GM23338 (cell line): ENCODE data around the gene JAKMIP3. TPM values are rescaled to one million over a fixed set of nuclear protein-coding genes. Genes with fewer than 3 reads are reported as not detected.

Experiments used
- ATAC-seq: fragments of 200-7000 bp; cut with Tn5 transposase; 3 replicates; pipeline ENCODE4 v1.9.1; 2020
- DNase-seq: peaks from one replicate; pipeline ENCODE4 v3.0.0-alpha.2; 2015; ENCODE audit warnings: low spot score
- H2AFZ ChIP-seq: fragments of 200-600 bp; sonication (generic); 2 replicates; pipeline ENCODE4 v1.8.0; 2016; ENCODE audit warnings: antibody characterized with exemption, mild to moderate bottlenecking, moderate library complexity
- H3F3A ChIP-seq: fragments of 200-600 bp; sonication (generic); replicated peaks from 2 replicates; pipeline ENCODE4 v1.8.0; 2017; ENCODE audit warnings: antibody characterized with exemption, mixed run types, low read depth
- H3K27ac ChIP-seq: fragments of 200-600 bp; sonication (generic); 2 replicates; pipeline ENCODE4 v1.6.1; 2016; ENCODE audit warnings: low read depth
- H3K27me3 ChIP-seq: fragments of 200-600 bp; sonication (generic); 2 replicates; pipeline ENCODE4 v1.8.0; 2016; ENCODE audit warnings: mild to moderate bottlenecking, mixed run types, moderate library complexity; ENCODE audit not compliant: insufficient read depth
- H3K36me3 ChIP-seq: fragments of 200-600 bp; sonication (generic); 2 replicates; pipeline ENCODE4 v1.8.0; 2016; ENCODE audit warnings: mild to moderate bottlenecking; ENCODE audit not compliant: insufficient read depth
- H3K4me1 ChIP-seq: fragments of 200-600 bp; sonication (generic); 2 replicates; pipeline ENCODE4 v1.8.0; 2016; ENCODE audit warnings: mild to moderate bottlenecking, moderate library complexity; ENCODE audit not compliant: insufficient read depth
- H3K4me2 ChIP-seq: fragments of 200-600 bp; sonication (generic); 2 replicates; pipeline ENCODE4 v1.7.1; 2017; ENCODE audit warnings: mixed run types
- H3K4me3 ChIP-seq: fragments of 200-600 bp; sonication (generic); 2 replicates; pipeline ENCODE4 v1.6.1; 2016; ENCODE audit warnings: mixed run types
- H3K79me2 ChIP-seq: fragments of 200-600 bp; sonication (generic); replicated peaks from 2 replicates; pipeline ENCODE4 v1.8.0; 2017; ENCODE audit warnings: mild to moderate bottlenecking; ENCODE audit not compliant: insufficient read depth
- H3K9me2 ChIP-seq: fragments of 200-600 bp; sonication (generic); 2 replicates; pipeline ENCODE4 v1.8.0; 2017; ENCODE audit not compliant: insufficient read depth
- H4K20me1 ChIP-seq: fragments of 200-600 bp; sonication (generic); replicated peaks from 2 replicates; pipeline ENCODE4 v1.8.0; 2017; ENCODE audit warnings: mild to moderate bottlenecking; ENCODE audit not compliant: insufficient read depth
- H3K27ac Mint-ChIP-seq: 2 replicates; pipeline ENCODE4 v1.8.0; 2020; ENCODE audit warnings: inconsistent platforms, mild to moderate bottlenecking, moderate library complexity, mixed read lengths
- H3K27me3 Mint-ChIP-seq: 3 replicates; pipeline ENCODE4 v1.8.0; 2022; ENCODE audit warnings: low read depth, mild to moderate bottlenecking, moderate library complexity, mixed read lengths, inconsistent platforms; ENCODE audit not compliant: insufficient read depth, poor library complexity
- H3K36me3 Mint-ChIP-seq: 3 replicates; pipeline ENCODE4 v1.8.0; 2021; ENCODE audit warnings: low read depth, mild to moderate bottlenecking, inconsistent platforms, moderate library complexity, mixed read lengths
- H3K4me1 Mint-ChIP-seq: 3 replicates; pipeline ENCODE4 v1.8.0; 2020; ENCODE audit warnings: mild to moderate bottlenecking, inconsistent platforms, mixed read lengths
- H3K4me3 Mint-ChIP-seq: 3 replicates; pipeline ENCODE4 v1.8.0; 2021; ENCODE audit warnings: moderate library complexity, mild to moderate bottlenecking, inconsistent platforms, mixed read lengths
- H3K9me3 Mint-ChIP-seq: 3 replicates; pipeline ENCODE4 v1.8.0; 2020; ENCODE audit warnings: moderate library complexity, mild to moderate bottlenecking, inconsistent platforms, mixed read lengths
- CREB1 ChIP-seq: fragments of 250-450 bp; sonication (Bioruptor Pico); IDR thresholded peaks from 2 replicates; pipeline ENCODE4 v1.5.0; 2020; ENCODE audit warnings: low read depth, mild to moderate bottlenecking, moderate library complexity
- EZH2 ChIP-seq: fragments of 200-600 bp; sonication (generic); IDR thresholded peaks from one replicate; pipeline ENCODE4 v1.8.0; 2017; ENCODE audit warnings: antibody characterized with exemption, mild to moderate bottlenecking, low read depth; ENCODE audit not compliant: unreplicated experiment
- EZH2phosphoT487 ChIP-seq: fragments of 200-600 bp; sonication (generic); IDR thresholded peaks from one replicate; pipeline ENCODE4 v1.8.1; 2018; ENCODE audit warnings: antibody characterized with exemption; ENCODE audit not compliant: unreplicated experiment
- JUNB ChIP-seq: IDR thresholded peaks from one replicate; pipeline ENCODE4 v1.6.1; 2016; ENCODE audit warnings: antibody characterized with exemption; ENCODE audit not compliant: unreplicated experiment
- POLR2AphosphoS5 ChIP-seq: IDR thresholded peaks from 2 replicates; pipeline ENCODE4 v1.6.1; 2016; ENCODE audit warnings: antibody characterized with exemption, low read depth
- STAT1 ChIP-seq: IDR thresholded peaks from one replicate; pipeline ENCODE4 v1.6.1; 2016; ENCODE audit warnings: antibody characterized with exemption; ENCODE audit not compliant: unreplicated experiment
- ZNF114 ChIP-seq: fragments of 250-450 bp; sonication (Bioruptor Pico); IDR thresholded peaks from 2 replicates; pipeline ENCODE4 v1.5.0; 2020; ENCODE audit warnings: mild to moderate bottlenecking, moderate library complexity
- ZNF331 ChIP-seq: fragments of 250-450 bp; sonication (Bioruptor Pico); IDR thresholded peaks from 2 replicates; pipeline ENCODE4 v1.5.0; 2020; ENCODE audit warnings: low read depth, mild to moderate bottlenecking, moderate library complexity
- polyA plus RNA-seq: library from polyadenylated mRNA; unstranded; fragments of >200 nt; fragmentation: Nextera tagmentation; extraction: Ambion mirVana; gene quantifications from 2 replicates; pipeline ENCODE4 v1.2.1, GENCODE V29; 2016
- total RNA-seq: library from RNA; depleted of rRNA; stranded (reverse); fragments of >200 nt; shearing (Covaris generic); gene quantifications from 2 replicates; pipeline ENCODE4 v1.2.3, GENCODE V29; 2014
- TF ChIP-seq, protein P1 (sequence below): fragments of 250-450 bp; sonication (Bioruptor Pico); IDR thresholded peaks from 2 replicates; pipeline ENCODE4 v1.5.0; 2020; ENCODE audit warnings: mild to moderate bottlenecking, moderate library complexity
- TF ChIP-seq, protein P2 (sequence below): IDR thresholded peaks from one replicate; pipeline ENCODE4 v1.6.1; 2018; ENCODE audit warnings: antibody characterized with exemption; ENCODE audit not compliant: unreplicated experiment
- TF ChIP-seq, protein P3 (sequence below): IDR thresholded peaks from 2 replicates; pipeline ENCODE4 v1.6.1; 2016; ENCODE audit warnings: antibody characterized with exemption

The JAKMIP3 gene
- total and polyA plus RNA-seq, 2 experiments from 2014 or later: 0.87 to 1.2 TPM

DNA sequence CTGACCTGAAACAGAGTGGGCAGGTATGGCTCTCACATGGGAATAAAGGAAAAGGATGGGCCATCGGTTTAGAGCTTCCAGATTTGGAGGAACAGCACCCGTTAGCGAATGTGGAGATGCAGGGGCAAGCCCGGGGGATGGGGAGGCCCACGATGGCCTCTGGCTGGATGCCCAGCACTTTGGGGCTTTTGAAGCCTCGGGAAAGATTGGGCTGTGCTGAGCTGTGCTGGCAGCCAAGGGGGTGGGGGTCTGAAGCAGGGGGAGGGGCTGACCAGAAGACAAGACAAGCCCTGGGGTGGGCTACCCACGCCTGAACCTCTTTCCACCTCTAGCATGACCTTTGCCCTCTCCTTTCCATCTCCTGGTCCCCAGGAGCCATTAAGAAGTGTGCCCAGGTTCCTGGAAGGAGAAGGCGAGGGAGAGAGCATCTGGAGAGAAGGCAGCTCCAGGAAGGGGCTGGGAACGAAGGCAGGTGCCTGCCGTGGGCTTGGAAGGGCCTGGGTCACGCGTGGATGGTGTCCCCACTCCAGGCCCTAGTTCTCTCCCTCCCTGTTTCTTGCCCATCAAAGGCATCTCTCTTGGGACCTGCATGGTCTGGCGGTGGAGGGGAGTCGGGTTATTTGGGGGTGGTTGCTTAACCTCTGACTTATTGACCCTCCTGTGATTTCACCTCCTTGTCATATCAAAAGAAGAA, 39.7 kb downstream of the JAKMIP3 start:
- Mint-ChIP-seq H3K4me1 (no peaks in the 10 kb centered on the region; the same call in 2 of the 3 replicates), H3K27ac (no peak overlapping the region), H3K36me3 (no peaks in the 10 kb centered on the region), H3K9me3 (no peaks in the 10 kb centered on the region), H3K4me3 (no peak overlapping the region), H3K27me3 (peaks cover 6% of the 10 kb centered on the region)
- DNase-seq: no peak
- H3K9me2 ChIP-seq: no peaks in the 10 kb centered on the region
- H3K4me3 ChIP-seq: no peak overlapping the region
- H3K36me3 ChIP-seq: no peaks in the 10 kb centered on the region
- no peak overlapping the region for H3K27ac ChIP-seq
- TF ChIP-seq POLR2AphosphoS5 (no peak), STAT1 (no peak), EZH2phosphoT487 (no peak), ZNF114 (CRISPR knock-in tag) (no peak)
- H2AFZ ChIP-seq: no peak overlapping the region
- ATAC-seq: no peak
- H3K79me2 ChIP-seq: no peaks in the 10 kb centered on the region
- no peak overlapping the region for H3K4me2 ChIP-seq
- H3K27me3 ChIP-seq: no peaks in the 10 kb centered on the region
- H3K4me1 ChIP-seq: no peaks in the 10 kb centered on the region
- H4K20me1 ChIP-seq: no peaks in the 10 kb centered on the region
- H3F3A ChIP-seq: no peaks in the 10 kb centered on the region

GRCh38 chr10:132106431-132106830, 40.7 kb downstream of the JAKMIP3 start:
- H3K36me3 Mint-ChIP-seq: no peaks in the 10 kb centered on the region
- Histone ChIP-seq H3K4me2 (no peak overlapping the region), H3K27me3 (no peaks in the 10 kb centered on the region), H3K36me3 (no peaks in the 10 kb centered on the region), H3K9me2 (no peaks in the 10 kb centered on the region), H3K27ac (no peak overlapping the region), H3K79me2 (no peaks in the 10 kb centered on the region), H2AFZ (no peak overlapping the region), H3K4me3 (no peak overlapping the region), H3F3A (no peaks in the 10 kb centered on the region), H3K4me1 (no peaks in the 10 kb centered on the region), H4K20me1 (no peaks in the 10 kb centered on the region)
- ATAC-seq (no peak), DNase-seq (no peak)
- no peaks in the 10 kb centered on the region; the same call in 2 of the 3 replicates for H3K4me1 Mint-ChIP-seq
- peaks cover 2% of the 10 kb centered on the region for H3K27me3 Mint-ChIP-seq
- no peak overlapping the region for H3K4me3 Mint-ChIP-seq
- H3K27ac Mint-ChIP-seq: no peak overlapping the region
- H3K9me3 Mint-ChIP-seq: no peaks in the 10 kb centered on the region
- TF ChIP-seq CREB1 (CRISPR knock-in tag): no peak
- TF ChIP-seq ZNF114 (CRISPR knock-in tag): no peak
- TF ChIP-seq, protein P1, sequence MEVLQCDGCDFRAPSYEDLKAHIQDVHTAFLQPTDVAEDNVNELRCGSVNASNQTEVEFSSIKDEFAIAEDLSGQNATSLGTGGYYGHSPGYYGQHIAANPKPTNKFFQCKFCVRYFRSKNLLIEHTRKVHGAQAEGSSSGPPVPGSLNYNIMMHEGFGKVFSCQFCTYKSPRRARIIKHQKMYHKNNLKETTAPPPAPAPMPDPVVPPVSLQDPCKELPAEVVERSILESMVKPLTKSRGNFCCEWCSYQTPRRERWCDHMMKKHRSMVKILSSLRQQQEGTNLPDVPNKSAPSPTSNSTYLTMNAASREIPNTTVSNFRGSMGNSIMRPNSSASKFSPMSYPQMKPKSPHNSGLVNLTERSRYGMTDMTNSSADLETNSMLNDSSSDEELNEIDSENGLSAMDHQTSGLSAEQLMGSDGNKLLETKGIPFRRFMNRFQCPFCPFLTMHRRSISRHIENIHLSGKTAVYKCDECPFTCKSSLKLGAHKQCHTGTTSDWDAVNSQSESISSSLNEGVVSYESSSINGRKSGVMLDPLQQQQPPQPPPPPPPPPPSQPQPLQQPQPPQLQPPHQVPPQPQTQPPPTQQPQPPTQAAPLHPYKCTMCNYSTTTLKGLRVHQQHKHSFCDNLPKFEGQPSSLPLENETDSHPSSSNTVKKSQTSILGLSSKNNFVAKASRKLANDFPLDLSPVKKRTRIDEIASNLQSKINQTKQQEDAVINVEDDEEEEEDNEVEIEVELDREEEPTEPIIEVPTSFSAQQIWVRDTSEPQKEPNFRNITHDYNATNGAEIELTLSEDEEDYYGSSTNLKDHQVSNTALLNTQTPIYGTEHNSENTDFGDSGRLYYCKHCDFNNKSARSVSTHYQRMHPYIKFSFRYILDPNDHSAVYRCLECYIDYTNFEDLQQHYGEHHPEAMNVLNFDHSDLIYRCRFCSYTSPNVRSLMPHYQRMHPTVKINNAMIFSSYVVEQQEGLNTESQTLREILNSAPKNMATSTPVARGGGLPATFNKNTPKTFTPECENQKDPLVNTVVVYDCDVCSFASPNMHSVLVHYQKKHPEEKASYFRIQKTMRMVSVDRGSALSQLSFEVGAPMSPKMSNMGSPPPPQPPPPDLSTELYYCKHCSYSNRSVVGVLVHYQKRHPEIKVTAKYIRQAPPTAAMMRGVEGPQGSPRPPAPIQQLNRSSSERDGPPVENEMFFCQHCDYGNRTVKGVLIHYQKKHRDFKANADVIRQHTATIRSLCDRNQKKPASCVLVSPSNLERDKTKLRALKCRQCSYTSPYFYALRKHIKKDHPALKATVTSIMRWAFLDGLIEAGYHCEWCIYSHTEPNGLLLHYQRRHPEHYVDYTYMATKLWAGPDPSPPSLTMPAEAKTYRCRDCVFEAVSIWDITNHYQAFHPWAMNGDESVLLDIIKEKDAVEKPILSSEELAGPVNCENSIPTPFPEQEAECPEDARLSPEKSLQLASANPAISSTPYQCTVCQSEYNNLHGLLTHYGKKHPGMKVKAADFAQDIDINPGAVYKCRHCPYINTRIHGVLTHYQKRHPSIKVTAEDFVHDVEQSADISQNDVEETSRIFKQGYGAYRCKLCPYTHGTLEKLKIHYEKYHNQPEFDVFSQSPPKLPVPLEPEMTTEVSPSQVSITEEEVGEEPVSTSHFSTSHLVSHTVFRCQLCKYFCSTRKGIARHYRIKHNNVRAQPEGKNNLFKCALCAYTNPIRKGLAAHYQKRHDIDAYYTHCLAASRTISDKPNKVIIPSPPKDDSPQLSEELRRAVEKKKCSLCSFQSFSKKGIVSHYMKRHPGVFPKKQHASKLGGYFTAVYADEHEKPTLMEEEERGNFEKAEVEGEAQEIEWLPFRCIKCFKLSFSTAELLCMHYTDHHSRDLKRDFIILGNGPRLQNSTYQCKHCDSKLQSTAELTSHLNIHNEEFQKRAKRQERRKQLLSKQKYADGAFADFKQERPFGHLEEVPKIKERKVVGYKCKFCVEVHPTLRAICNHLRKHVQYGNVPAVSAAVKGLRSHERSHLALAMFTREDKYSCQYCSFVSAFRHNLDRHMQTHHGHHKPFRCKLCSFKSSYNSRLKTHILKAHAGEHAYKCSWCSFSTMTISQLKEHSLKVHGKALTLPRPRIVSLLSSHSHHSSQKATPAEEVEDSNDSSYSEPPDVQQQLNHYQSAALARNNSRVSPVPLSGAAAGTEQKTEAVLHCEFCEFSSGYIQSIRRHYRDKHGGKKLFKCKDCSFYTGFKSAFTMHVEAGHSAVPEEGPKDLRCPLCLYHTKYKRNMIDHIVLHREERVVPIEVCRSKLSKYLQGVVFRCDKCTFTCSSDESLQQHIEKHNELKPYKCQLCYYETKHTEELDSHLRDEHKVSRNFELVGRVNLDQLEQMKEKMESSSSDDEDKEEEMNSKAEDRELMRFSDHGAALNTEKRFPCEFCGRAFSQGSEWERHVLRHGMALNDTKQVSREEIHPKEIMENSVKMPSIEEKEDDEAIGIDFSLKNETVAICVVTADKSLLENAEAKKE (CRISPR knock-in tag): no peak
- no peak for TF ChIP-seq EZH2phosphoT487
- TF ChIP-seq POLR2AphosphoS5: no peak
- TF ChIP-seq STAT1: no peak
- TF ChIP-seq, protein P2, sequence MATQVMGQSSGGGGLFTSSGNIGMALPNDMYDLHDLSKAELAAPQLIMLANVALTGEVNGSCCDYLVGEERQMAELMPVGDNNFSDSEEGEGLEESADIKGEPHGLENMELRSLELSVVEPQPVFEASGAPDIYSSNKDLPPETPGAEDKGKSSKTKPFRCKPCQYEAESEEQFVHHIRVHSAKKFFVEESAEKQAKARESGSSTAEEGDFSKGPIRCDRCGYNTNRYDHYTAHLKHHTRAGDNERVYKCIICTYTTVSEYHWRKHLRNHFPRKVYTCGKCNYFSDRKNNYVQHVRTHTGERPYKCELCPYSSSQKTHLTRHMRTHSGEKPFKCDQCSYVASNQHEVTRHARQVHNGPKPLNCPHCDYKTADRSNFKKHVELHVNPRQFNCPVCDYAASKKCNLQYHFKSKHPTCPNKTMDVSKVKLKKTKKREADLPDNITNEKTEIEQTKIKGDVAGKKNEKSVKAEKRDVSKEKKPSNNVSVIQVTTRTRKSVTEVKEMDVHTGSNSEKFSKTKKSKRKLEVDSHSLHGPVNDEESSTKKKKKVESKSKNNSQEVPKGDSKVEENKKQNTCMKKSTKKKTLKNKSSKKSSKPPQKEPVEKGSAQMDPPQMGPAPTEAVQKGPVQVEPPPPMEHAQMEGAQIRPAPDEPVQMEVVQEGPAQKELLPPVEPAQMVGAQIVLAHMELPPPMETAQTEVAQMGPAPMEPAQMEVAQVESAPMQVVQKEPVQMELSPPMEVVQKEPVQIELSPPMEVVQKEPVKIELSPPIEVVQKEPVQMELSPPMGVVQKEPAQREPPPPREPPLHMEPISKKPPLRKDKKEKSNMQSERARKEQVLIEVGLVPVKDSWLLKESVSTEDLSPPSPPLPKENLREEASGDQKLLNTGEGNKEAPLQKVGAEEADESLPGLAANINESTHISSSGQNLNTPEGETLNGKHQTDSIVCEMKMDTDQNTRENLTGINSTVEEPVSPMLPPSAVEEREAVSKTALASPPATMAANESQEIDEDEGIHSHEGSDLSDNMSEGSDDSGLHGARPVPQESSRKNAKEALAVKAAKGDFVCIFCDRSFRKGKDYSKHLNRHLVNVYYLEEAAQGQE: no peak
- TF ChIP-seq ZNF331 (CRISPR knock-in tag): no peak
- no peak for TF ChIP-seq EZH2
- TF ChIP-seq JUNB: no peak
- TF ChIP-seq, protein P3, sequence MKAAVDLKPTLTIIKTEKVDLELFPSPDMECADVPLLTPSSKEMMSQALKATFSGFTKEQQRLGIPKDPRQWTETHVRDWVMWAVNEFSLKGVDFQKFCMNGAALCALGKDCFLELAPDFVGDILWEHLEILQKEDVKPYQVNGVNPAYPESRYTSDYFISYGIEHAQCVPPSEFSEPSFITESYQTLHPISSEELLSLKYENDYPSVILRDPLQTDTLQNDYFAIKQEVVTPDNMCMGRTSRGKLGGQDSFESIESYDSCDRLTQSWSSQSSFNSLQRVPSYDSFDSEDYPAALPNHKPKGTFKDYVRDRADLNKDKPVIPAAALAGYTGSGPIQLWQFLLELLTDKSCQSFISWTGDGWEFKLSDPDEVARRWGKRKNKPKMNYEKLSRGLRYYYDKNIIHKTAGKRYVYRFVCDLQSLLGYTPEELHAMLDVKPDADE: no peak
